Measurements from ENCODE around the gene MED23.

The MED23 gene

DNA sequence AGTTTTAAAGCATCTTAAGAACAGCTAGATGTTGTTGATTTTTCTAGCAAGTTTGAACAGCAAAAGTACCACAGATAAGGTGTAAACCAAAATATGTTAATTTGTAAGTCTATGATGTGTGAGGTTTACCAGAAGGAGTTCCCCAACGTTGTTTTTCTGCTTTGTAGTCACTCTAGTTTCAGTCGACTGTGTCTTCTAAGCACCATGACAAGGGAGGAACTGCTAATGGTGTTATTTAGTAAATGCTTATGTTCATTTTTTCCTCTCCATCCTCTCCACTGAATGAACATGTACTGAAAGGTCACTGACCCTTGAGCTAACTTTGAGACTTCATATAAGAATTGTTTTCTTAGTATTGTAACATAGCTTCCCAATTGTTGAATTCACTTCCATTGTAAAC lies 12.1 kb upstream of the MED23 start:
- no peak for DNase-seq

DNA sequence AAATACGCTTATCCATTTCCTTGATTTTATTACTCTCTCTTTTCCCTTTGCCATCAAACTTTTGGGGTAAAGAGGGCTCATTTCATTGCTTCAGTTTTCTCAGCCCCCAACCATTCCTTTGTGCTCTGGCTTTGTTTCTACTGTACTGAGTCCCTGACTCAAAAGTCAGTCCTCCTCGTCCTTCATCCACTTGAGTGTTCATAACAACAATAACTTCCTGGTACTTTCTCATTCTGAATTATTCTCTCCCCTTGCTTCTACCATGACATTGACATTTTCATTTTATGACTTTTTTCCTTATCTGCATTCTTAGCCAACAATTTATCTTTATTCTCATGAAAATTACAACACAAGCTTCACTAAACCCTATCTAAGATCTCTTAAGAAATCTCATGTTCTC lies 10.0 kb upstream of the MED23 start:
- no peak for DNase-seq

DNA sequence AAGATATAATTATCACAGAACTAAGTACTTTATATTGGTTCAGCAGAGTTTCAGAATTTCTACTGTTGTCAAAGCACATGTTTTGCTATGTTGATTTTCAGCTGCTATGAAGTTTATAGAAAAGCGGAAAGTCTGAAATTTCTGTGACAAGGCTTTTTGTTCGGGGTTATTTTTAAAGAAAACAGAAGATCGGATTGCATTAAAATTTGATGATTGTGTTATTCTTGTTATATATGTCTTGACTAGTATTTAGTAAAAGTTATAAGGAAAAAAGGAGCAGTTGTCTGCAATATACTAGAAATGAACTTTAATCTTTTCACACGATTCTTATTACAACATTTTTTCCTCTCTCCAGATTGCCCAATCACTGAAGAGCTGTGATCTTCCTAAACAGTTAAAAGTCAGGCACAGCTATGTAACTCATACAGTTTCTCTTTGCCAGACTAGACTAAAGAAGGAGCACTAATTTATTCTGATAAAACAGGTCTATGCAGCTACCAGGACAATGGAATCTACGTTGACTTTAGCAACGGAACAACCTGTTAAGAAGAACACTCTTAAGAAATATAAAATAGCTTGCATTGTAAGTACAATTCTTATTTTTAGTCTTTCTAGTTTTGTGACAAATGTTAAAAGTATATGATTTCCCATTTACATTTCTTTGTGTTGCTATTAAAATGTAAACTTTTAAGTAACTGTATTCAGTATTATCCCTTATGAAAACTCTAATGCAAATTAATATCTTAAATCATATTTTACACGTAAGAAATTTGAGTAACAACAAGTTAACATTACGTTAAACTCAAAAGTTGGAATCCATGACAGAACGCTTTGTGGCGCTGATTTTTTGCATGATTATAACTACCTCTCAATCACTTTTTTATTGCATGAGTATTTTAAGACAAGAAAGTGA lies 9.1 kb upstream of the MED23 start, which contains the start of gene ENPP3:
Gene ENPP3 (plus strand): TSS at position 423 of the 913 bp plus-strand sequence. CDS start 83 bp downstream, at position 506.
- no peak for DNase-seq

DNA sequence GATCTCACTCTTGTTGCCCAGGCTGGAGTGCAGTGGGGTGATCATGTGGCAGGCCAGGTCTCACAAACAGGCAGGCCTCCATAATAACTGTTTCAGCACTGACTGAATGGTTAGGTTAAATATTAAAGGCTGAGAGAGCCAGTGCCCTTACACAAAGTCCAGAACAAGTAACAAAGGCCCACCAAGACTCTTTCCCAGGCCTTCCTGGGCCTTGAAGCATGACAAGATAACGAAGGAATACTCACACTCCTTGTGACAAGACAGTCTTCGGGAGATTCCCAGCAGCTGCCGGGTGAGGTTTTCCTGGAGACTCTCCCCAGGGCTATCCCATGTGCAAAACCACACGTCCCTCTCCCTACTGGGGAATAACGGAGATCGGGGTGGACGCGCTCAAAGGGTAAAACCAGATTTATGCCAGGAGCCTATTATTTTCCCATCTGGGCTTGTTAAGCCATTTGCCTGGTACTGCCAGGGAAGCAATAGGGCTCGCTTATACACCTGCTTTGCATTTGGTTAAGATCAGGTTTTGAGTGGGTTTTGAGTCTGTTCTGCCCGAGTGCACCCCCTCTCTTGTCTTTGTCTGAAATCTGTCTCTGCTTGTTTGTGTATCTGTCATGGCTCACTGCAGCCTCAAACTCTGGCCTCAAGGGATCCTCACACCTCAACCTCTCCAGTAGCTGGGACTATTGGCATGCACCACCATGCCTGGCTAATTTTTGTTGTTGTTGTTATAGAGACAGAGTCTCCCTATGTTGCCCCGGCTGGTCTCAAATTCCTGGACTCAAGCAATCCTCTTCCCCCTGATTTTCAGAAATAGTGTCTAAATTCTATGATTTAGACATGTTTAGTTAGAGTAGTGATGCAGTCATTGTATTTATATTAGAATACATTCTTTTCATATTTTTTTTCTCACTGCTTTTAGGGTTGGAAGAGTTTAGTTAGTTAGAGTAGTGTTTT lies 7.6 kb upstream of the MED23 start:
- no peak for DNase-seq

DNA sequence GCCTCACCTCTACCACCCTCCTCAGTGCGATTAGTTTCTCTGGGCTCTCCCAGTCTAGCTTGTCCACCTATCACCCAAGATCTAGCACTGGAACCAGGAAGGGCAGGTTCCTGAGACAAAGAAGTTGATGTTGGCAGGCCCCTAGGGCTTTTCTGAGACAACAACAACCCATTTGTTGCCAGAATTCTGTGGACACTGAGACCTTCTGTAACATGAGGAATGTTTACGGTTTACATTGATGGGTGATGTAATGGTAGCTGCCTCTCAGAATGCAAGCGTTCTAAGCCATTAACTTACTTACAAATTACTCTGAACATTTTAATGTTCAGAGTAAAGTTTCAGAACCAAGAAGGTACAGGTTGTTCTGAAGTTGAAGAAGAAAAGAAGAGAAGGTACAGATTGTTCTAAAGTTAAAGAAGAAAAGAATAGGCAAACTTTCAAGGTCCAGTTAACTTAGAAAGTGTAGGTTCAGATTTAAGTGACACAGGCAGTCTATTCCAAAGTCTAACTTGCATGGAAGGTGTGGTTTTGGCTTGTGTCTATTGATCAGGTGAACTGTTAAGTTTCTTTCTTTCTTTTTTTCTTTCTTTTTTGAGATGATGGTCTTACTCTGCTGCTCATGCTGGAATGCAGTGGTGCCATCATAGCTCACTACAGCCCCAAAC lies 3.7 kb upstream of the MED23 start:
- no peak for DNase-seq

DNA sequence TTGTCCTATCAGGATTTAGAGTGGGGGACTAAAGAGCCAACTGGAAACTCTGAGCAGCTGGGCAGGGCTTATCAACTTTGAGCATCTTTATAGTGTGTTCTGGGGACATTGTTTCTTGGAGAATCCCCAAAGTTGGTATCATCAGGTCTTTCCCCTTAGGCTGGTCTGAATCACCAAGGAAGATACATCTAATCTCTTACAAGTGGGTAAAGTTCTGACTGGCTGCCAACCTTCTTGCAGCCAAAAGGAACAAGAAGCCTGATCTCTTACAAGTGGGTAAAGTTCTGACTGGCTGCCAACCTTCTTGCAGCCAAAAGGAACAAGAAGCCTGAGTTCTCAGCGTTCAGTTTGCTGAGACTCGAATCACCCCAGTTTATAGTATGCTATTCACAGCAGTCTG lies 1.6 kb upstream of the MED23 start:
- DNase-seq: peak in 11 of 51 donors; percentile 2 to 33 (median 11)

DNA sequence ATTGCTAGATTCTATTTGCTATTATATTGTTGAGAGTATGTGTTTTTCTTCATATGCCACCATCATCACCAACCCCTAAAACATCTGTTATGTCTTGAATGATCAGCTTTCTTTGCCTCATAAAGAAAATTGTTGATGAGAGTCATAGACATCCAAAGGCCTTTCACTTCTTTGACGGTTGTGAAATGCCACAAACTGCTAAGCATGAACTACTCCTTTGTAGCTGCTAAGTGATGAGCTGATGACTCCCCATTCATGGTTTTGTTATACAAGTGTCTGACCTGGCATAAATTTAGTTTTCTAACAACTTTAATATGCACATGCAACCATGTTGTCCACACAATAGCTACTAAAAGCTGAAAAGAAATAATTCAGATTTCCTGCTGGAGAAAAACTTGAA lies 684 bp upstream of the MED23 start:
- no peak for DNase-seq

DNA sequence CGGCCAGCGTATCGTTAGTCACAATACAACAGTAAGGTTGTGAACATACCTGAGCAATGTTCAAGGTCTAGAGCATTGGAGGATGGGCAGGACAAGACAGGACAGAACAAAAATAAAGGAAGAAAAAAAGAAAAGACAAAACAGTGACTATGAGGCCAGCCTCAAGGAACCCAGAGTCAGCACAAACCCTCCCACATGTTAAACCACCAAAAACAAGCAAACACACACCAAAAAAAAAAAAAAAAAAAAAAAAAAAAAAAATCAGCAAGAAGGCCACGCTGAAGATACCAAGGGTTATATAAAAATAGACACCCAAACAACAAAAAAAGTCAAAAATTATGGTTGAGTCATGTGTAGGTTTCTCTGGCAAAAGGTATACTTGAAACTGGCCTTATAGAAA lies 12.8 kb downstream of the MED23 start:
- no peak for DNase-seq

DNA sequence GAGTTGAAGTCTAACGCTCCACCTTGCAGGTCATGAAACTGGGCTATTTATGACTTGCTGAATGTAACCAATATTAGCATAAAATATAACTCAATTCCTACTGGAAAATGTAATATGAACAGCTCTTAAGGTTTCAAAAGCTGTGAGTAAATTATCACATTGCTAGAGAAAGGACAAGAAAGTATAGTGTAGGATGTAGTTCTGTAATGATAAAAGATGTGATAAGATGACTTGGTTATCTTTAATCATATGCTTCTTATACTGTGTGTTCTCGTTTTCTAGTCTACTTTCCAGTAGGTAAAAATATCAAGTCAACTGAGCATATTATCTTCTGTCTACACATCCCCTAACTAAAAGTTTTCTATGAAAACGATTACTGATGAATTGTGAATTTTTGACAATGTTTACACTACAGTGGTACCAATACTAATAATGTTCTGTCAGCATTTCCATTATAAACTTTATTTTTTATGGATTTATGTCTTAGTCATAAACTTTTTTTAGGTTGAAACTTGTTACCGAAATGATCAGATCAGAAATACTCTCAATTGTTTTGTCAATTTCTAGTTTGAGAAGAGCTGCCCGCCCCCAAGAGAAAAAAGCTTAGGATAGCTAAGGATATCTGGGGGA lies 14.6 kb downstream of the MED23 start:
- no peak for DNase-seq

DNA sequence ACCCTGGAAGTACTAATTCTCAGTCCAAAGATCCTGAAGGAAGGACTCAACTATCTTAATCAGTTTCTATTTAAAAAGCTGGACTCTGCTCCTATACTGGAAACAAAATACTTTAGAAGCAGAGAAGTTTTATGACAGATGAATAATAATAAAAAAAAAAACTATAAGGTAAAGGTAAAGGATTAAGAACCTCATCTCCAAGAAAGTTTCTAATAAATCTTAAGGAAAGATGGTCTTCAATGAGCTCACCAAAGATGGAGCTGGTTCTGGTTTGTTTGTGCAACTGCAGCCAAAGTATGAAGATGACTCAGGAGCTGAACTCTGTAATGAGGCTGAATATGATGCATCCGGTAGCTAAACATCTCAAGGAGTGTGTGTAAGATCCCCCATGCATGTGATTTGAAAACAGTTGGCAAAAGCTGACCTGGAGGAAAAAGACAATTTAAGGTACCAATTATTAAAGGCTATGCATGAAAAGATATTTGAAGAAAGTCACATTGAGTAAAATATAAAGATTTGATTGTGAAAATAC lies 25.2 kb downstream of the MED23 start:
- DNase-seq: no peak

DNA sequence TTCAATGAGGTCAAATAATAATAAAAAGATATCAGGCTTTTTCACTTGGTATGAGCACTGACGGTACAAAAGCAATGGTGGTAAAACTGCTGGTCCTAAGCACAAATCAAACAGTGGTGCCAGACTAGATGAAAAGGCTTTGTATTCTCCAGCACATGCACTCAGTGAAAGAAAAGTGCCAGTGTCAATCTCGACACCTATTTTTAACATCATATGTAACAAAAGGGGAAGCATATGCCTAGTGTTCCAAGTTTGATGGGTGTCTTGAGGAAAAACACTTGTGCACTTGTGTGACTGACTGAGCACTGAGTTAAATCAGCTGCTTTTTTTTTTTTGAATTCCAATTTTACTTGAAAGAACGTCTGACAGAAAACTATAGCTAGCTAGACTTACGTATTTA lies 27.3 kb downstream of the MED23 start:
- DNase-seq: peak in 1 of 51 donors; percentile 2

DNA sequence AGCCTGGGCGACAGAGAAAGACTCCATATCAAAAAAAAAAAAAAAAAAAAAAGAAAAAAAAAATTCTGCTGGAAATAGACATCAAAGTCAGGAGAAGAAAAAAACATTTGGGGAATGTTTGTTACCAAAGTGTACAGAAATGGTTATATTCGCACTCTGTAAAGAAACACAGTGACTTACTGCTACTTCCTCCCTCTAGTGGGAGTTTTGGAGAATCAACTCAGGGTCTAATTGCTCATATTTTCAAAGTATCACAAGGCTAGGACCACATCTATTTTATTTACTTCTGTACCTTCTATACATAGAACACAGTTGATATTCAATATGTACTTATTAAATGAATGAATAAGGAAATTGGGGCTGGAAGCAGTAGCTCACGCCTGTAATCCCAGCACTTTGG lies 30.6 kb downstream of the MED23 start:
- DNase-seq: no peak

DNA sequence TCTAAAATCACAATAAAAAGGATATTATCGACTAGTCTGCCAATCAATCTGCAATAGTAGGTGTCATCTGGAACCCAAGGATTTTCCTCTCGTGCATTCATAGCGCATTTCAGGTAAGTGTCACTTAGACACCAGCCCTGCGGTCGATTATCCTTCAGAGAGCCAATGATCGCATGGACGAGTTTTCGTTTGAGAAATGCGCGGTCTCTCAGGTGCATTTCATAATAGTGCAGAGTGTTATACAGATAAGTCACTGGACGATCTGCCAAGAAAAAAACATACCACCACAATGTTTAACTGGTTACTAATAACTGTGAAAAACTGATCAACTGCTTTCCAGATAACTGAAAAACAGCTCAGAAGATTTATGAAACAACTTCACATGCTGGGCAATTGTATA lies 34.0 kb downstream of the MED23 start:
- no peak for DNase-seq

DNA sequence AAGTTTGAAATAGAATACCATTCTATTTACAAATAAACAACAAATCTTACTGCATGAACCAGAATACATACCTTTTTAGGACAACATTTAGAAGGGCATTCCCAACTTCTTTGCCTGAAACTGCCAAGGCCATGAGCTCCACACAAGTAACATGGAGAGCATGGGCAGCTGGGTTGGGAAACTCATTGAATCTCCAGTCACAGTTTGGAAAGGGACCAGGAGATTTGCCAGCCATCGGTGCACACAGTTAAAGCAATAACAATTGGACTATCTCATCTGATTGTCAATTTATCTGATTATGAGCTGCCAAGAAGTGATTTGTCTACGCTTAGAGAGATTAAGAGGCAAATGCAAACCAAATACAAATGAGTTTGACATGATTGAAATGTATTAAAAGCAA lies 35.1 kb downstream of the MED23 start:
- no peak for DNase-seq

DNA sequence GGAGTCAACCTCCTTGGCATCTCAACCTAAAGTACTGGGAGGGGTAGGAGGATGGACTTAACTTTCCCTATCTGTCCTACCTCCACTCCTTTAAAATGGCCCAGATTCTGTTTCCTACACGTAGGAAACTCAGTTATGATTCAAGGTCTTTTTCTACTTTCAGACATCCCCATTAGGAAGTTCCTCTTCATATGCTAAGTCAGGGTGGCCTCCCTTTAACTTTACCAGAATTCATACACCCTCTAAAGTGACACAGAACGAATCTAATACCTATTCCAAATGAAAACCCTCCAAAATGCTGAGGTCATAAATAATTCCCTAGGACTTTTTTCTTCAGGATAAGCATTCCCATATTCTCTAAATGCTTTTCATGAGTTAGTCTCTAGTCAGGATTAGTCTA lies 39.4 kb downstream of the MED23 start:
- no peak for DNase-seq

DNA sequence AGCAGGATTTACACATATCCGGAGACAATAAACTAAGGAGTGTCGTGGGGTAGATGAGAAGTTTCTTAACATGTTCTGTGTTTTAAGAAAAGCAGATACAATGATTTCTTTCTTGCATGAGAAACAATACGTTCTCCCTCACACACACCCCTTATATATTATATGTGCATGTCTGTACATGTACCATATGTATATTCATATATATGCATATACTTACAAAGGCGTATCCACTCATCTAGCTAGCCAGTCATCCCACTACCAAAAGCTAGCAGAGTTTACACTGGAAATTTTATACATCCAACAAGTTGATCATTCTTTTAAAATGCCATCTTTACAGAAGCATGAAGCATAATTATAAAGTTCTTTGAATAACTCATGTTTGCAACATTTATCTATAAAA lies 40.1 kb downstream of the MED23 start:
- no peak for DNase-seq

DNA sequence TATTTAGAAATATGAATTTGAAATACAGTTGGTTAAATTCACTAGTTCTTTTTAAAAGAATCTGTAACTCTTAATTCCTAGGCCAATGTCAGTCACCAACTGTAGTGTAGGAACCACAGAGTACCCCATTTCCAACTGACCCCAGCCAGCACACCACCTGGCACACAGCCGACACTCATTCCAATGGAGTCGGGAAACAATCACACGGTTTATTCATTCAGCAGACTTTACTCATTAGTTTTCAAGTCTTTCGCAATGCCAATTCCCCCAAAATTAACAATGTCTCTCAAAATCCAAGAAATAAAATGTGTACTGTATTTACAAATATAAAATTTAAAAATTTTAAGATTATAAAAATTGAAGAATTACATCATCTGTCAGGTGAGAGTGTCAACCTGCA lies 41.5 kb downstream of the MED23 start:
- DNase-seq: peak in 4 of 51 donors; percentile 1 to 3 (median 2)

DNA sequence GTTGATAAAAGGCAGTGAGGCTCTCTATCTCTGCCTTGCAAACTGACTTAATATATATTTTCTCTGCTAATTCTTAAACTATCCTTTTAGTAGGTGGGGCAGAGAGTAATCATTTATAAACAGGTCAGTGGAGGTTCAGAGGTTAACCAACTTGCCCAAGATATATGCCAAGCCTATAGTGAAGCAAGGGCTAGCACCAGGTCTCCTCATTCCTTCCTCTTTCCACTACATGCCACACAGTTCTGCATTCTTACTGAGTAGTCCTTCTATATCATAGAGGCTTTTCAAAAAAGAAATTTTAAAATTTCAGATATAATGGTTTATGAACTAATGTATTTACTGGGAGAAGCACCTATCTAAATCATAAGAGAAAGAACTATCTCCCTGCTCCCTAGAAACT lies 46.5 kb downstream of the MED23 start:
- DNase-seq: no peak

DNA sequence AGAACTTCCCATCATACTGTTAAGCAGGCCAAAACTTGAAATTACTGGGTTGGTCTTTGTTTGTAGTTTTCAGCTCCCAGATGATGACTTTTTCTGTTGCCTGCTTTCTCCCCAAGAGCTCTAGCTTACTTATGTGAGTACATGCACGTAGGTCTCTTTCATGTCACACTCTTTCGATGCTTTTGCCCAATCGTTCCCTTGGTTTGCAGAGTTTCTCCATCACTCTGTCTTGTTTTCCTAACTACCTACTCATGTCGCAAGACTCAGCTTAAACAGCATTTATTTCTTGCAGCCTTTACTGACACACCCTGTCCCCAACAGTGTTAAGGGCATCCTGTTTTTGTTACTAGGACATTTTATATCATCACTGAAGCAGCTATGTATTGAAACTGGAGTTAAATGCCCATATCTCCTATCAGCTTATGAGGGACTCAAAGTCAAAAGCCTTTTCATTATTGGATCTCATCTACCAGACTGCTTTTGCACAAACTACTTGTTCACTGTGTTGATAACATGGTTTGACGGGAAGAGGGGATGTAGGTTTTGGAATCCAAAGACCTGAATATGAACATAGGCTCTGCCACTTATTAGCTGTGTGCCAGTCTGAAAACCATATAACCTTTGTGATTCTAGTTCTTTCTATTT lies 52.1 kb downstream of the MED23 start:
- DNase-seq: no peak

DNA sequence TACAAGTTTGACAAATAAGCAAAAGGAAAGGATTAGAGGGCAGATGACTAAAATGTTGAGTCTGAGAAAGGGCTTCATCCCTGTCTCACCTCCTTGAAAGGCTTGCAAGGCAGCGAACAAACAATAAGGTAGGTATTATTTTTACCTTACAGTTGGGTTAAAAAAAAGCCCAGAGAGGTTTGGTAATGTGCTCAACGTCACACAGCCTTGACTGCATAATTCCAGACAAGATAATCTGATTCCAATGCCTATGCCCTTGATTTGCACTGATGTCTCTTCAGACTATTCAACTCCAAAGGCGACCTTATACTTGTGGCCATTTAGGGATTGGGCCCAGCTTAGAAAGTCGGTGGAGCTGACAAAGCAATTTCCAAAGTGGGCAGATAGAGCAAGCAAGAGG lies 53.4 kb downstream of the MED23 start:
- DNase-seq: no peak

DNA sequence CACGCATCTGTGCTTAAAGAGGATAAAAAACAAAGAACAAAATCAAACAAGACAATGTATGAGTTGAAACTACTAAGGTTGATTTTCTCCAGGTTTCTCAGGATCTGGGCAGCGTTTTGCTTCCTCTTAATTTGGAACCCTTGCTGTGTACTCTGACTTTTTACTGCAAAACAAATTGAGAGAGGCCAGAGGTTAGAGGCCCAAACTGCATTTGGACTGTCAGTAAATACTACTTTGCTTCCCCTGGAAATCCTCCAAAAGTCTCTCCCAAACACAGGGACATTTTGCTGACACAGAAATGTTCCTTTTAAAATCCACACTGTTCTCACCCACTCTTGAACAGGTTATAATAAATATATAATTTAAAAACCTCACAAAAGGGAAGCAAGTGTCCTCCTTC lies 53.9 kb downstream of the MED23 start:
- no peak for DNase-seq
